PC-3 (cell line): ENCODE data around the gene SLC37A4.

Experiments
- CTCF ChIP-seq: fragments of 300-600 bp; sonication (generic); conservative IDR thresholded peaks from 2 replicates; pipeline ENCODE4 v1.5.1; 2017; ENCODE audit warnings: antibody characterized with exemption, low read depth, mild to moderate bottlenecking, low read length
- EZH2 ChIP-seq: fragments of 300-600 bp; sonication (generic); IDR thresholded peaks from one replicate; pipeline ENCODE4 v1.6.1; 2017; ENCODE audit warnings: antibody characterized with exemption, mild to moderate bottlenecking, low read length; ENCODE audit not compliant: unreplicated experiment

- TF ChIP-seq CTCF = no peak
- no peak for TF ChIP-seq EZH2
These were observed 1.7 kb downstream of the SLC37A4 start for GRCh38 chr11:119029069-119029339.
